BJ (cell line): Measurements from ENCODE around the gene PCDH9. TPM values are rescaled to one million over a fixed set of nuclear protein-coding genes. Genes with fewer than 3 reads are reported as not detected.

Source experiments
- CTCF ChIA-PET: fragments of 350-600 bp; formaldehyde crosslinking; extraction: SDS; loops from one replicate; lab custom pipeline; 2021; ENCODE audit warnings: antibody characterized with exemption, inconsistent platforms; lab: Yijun Ruan, JAX
- POLR2A ChIA-PET: fragments of 300-600 bp; sonication (Branson Sonifier 250); formaldehyde crosslinking; extraction: SDS; loops from one replicate; lab custom pipeline; 2021; ENCODE audit warnings: antibody characterized with exemption; lab: Charles Lee
- DNase-seq: peaks from one replicate; pipeline ENCODE4 v3.0.0-alpha.2; 2011; ENCODE audit warnings: low read depth
- H3K27me3 ChIP-seq: 2 replicates; pipeline ENCODE4 v1.6.0; 2011; ENCODE audit warnings: low read length; ENCODE audit not compliant: control insufficient read depth, insufficient read depth
- H3K36me3 ChIP-seq: 2 replicates; pipeline ENCODE4 v1.5.1; 2011; ENCODE audit warnings: low read length; ENCODE audit not compliant: control insufficient read depth, insufficient read depth
- H3K4me3 ChIP-seq: 2 replicates; pipeline ENCODE4 v1.5.1; 2011; ENCODE audit warnings: low read depth, mild to moderate bottlenecking, control low read depth, low read length
- polyA plus RNA-seq: library from polyadenylated mRNA; depleted of rRNA; stranded (reverse); fragments of >200 nt; gene quantifications from 2 replicates; pipeline ENCODE4 v1.2.3, GENCODE V29; 2011
- TF ChIP-seq, protein P1 (sequence below): IDR thresholded peaks from 2 replicates; pipeline ENCODE4 v1.5.1; 2011; ENCODE audit warnings: low read depth, mild to moderate bottlenecking, control low read depth, inconsistent platforms, low read length, moderate library complexity; ENCODE audit not compliant: insufficient read depth

Gene PCDH9
- polyA plus RNA-seq, 1 experiment: 2.3 TPM

DNA sequence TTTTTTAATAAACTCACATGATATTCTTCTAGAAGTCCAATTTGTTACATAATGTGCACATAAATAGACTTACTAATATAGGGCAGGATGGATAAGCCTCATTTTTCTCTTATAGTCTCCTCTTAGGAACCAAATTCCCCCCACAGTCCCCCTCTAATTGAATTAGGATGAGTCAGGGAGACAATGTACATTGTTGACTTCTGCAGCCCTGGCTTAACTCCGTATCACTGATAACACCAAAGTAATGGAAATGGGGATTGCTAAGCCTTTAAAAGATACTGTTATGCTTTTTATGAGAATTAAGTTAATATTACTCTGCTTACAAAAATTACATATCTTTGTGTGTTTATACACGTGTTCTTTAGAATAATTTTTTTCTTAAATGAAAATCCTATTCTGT, 5.1 kb upstream of the PCDH9 start:
- DNase-seq: no peak
- Histone ChIP-seq H3K27me3 (no peaks in the 10 kb centered on the region), H3K36me3 (no peaks in the 10 kb centered on the region), H3K4me3 (no peak overlapping the region)
- POLR2A ChIA-PET: no interaction called here
- TF ChIP-seq, protein P1, sequence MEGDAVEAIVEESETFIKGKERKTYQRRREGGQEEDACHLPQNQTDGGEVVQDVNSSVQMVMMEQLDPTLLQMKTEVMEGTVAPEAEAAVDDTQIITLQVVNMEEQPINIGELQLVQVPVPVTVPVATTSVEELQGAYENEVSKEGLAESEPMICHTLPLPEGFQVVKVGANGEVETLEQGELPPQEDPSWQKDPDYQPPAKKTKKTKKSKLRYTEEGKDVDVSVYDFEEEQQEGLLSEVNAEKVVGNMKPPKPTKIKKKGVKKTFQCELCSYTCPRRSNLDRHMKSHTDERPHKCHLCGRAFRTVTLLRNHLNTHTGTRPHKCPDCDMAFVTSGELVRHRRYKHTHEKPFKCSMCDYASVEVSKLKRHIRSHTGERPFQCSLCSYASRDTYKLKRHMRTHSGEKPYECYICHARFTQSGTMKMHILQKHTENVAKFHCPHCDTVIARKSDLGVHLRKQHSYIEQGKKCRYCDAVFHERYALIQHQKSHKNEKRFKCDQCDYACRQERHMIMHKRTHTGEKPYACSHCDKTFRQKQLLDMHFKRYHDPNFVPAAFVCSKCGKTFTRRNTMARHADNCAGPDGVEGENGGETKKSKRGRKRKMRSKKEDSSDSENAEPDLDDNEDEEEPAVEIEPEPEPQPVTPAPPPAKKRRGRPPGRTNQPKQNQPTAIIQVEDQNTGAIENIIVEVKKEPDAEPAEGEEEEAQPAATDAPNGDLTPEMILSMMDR: no peak
- CTCF ChIA-PET: no interaction called here

- ChIA-PET POLR2A (no interaction called here), CTCF (interaction anchor here (0.6 to 1.2 kb wide), 2 partner anchors 9 to 894 kb away, joined by 3 read pairs; no protein-coding TSS in a partner anchor)
- Histone ChIP-seq H3K4me3 (no peak overlapping the region), H3K36me3 (no peaks in the 10 kb centered on the region), H3K27me3 (no peaks in the 10 kb centered on the region)
- DNase-seq: no peak
- TF ChIP-seq, protein P1: no peak
These were observed 2.2 kb upstream of the PCDH9 start for GRCh38 chr13:67232384-67232783.

DNA sequence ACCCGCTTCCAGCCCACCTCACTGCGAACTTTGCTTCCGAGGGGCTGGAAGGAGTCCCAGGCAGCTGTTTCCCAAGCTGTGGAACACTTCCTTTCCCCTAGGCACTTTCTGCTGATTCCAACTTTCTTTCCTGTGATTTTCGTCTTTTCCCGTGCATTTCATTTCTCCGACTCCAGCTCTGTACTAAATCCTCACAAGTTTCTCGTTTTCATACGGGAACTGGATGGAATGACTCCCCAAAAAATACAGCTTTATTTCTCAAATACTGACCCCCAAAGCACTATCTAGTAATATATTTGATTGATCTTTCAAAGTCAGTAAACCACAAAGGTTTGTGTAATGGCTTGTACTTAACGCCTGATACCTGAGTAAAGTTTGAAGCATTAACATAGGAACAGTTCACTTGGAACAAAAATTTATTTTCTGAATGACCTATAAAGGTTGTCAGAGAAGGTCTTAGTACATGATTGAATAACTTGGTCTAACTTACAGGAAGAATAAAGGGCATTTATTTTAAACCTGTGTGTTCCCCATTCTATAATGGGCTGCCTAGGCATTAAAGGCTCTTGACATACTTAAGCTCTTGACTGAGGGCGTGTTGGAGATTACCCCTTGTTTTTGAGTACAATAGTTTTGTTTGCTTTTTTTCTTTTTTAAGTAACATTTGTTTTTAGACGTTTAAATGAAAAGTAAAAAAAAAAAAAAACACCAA, 1.3 kb upstream of the PCDH9 start:
- Histone ChIP-seq H3K27me3 (no peaks in the 10 kb centered on the region), H3K36me3 (no peaks in the 10 kb centered on the region), H3K4me3 (peak overlapping the region; percentile 85)
- ChIA-PET CTCF (no interaction called here), POLR2A (no interaction called here)
- DNase-seq: no peak
- TF ChIP-seq, protein P1: no peak

DNA sequence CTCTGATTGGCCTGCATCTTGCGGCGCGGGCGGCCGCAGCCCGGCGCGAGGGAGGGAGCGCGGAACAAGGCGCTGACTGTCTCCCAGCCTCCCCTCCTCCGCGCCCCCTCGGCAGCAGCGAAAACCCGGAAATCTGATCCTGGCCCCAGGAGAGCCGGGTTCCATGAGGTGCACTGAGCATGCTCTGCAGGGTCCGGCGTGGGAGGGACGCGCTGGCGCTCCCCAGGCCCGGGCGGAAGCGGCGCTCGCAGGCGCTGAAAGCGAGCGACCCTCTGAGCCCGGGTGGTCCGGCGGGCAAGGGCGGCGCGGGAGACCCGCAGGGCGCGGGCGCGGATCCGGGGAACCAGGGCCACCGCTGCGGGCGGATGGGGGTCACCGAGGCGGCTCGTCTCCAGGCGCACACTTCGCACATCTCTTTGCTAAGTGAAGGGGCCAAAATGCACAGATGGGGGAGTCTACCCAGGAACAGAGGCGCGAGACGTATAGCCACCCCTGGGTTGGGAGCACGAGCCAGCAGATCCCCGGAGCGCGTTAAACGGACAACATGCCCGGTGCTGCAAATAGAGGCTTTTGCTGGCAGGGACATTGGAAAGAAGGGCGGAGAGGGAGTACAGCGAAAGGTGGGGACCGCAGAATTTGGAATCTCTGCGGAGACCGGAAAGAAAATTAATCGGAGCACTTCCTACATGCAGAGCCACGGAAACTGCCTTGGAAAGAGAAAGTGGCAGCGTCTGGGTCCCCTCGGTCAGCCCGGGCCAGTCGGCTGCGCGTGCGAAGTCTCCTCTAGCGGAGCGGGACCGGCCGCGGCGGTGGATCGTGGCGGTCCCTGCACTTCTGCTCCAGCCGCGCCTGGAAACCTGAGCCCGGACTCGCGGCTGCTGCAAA, 510 bp upstream of the PCDH9 start:
- H3K4me3 ChIP-seq: peak overlapping the region; percentile 85
- ChIA-PET POLR2A (no interaction called here), CTCF (interaction anchor here (1.5 kb wide), 1 partner anchor 1573 kb away, joined by 3 read pairs; no protein-coding TSS in a partner anchor)
- H3K36me3 ChIP-seq: no peaks in the 10 kb centered on the region
- peak; percentile 83 for DNase-seq
- TF ChIP-seq, protein P1: no peak
- H3K27me3 ChIP-seq: no peaks in the 10 kb centered on the region

GRCh38 chr13:67228916-67229315, 1.2 kb downstream of the PCDH9 start:
- Histone ChIP-seq H3K27me3 (no peaks in the 10 kb centered on the region), H3K4me3 (peak overlapping the region; percentile 85), H3K36me3 (no peaks in the 10 kb centered on the region)
- ChIA-PET POLR2A (no interaction called here), CTCF (interaction anchor here (1.5 to 2.1 kb wide), 2 partner anchors 9 to 1572 kb away, joined by 3 to 8 read pairs; no protein-coding TSS in a partner anchor)
- no peak for DNase-seq
- TF ChIP-seq, protein P1: no peak
